AG09309 (cell line): ENCODE measurements around the gene GRK6.
"Not testable (repeated sequence)": the region's sequence is repeated elsewhere in the genome, so short reads cannot be mapped to it uniquely, and the experiment has no call there.

Experiments
- DNase-seq: peaks from one replicate; pipeline ENCODE4 v3.0.0-alpha.2; 2010; ENCODE audit warnings: low read depth
- H3K4me3 ChIP-seq: 2 replicates; pipeline ENCODE4 v1.5.1; 2011; ENCODE audit warnings: mild to moderate bottlenecking, low read depth, low read length, moderate library complexity; ENCODE audit not compliant: control insufficient read depth
- TF ChIP-seq, protein P1 (sequence below): IDR thresholded peaks from 2 replicates; pipeline ENCODE4 v1.5.1; 2011; ENCODE audit warnings: mild to moderate bottlenecking, low read depth, low read length, inconsistent platforms; ENCODE audit not compliant: insufficient read depth, control insufficient read depth; ENCODE audit errors: missing control alignments

GRK6 gene

DNA sequence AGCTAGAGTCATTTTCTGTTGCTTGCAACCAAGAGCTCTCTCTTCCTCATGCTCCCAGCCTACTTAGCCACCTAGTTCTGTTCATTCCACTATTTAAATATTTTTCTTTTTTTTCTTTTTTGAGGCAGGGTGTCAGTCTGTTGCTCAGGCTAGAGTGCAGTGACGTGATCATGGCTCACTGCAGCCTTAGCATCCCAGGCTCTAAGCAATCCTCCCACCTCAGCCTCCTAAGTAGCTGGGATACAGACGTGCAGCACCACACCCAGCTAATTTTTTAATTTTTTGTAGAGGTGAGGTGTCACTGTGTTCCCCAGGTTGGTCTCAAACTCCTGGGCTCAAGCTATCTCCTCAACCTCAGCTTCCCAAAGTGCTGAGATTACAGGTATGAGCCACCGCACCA lies 12.0 kb upstream of the GRK6 start:
- TF ChIP-seq, protein P1, sequence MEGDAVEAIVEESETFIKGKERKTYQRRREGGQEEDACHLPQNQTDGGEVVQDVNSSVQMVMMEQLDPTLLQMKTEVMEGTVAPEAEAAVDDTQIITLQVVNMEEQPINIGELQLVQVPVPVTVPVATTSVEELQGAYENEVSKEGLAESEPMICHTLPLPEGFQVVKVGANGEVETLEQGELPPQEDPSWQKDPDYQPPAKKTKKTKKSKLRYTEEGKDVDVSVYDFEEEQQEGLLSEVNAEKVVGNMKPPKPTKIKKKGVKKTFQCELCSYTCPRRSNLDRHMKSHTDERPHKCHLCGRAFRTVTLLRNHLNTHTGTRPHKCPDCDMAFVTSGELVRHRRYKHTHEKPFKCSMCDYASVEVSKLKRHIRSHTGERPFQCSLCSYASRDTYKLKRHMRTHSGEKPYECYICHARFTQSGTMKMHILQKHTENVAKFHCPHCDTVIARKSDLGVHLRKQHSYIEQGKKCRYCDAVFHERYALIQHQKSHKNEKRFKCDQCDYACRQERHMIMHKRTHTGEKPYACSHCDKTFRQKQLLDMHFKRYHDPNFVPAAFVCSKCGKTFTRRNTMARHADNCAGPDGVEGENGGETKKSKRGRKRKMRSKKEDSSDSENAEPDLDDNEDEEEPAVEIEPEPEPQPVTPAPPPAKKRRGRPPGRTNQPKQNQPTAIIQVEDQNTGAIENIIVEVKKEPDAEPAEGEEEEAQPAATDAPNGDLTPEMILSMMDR, result no peak
- H3K4me3 ChIP-seq, result no peak overlapping the region
- no peak for DNase-seq

- not testable (repeated sequence) for H3K4me3 ChIP-seq, DNase-seq
These were observed 9.4 kb upstream of the GRK6 start for GRCh38 chr5:177417081-177417480.

DNA sequence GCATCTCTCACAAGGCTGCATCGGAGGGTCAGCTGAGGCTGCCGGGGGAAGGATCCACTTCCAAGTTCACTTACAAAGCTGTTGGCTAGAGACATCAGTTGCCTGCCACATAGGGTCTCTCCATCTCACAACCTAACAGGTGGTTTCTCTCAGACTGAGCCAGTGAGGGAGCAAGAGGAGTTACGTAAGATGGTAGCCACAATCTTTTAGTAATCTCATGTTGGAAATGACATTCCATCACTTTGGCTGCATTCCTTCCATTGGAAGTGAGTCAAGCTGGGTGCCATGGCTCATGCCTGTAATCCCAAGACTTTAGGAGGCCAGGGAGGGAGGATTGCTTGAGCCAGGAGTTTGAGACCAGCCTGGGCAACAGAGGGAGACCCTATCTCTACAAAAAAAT lies 7.4 kb upstream of the GRK6 start:
- DNase-seq, result peak; percentile 20

DNA sequence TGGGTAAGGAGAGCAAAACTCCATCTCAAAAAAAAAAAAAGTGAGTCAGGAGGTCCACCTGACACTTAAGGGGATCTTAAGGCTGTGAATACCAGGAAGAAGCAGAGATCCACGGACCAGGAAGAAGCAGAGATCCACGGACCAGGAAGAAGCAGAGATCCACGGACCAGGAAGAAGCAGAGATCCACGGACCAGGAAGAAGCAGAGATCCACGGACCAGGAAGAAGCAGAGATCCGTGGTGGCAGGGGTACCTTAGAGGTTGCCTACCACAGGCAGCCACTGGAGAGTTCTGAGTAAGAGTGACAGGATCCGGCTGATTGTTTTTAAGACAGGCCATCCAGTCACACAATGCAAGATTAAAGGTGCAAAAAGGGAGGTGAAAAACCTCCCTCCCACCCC lies 6.0 kb upstream of the GRK6 start:
- not testable (repeated sequence) for DNase-seq, H3K4me3 ChIP-seq

More for the DNA sequence above, 7.4 kb upstream of the GRK6 start:
- TF ChIP-seq, protein P1, result no peak
- no peak overlapping the region for H3K4me3 ChIP-seq

- no peak for DNase-seq
- no peak overlapping the region for H3K4me3 ChIP-seq
- TF ChIP-seq, protein P1, result no peak
These were observed 5.2 kb upstream of the GRK6 start for GRCh38 chr5:177421062-177421798.

GRCh38 chr5:177423671-177424070 lies 2.8 kb upstream of the GRK6 start:
- no peak for DNase-seq
- TF ChIP-seq, protein P1, result no peak
- no peak overlapping the region for H3K4me3 ChIP-seq

DNA sequence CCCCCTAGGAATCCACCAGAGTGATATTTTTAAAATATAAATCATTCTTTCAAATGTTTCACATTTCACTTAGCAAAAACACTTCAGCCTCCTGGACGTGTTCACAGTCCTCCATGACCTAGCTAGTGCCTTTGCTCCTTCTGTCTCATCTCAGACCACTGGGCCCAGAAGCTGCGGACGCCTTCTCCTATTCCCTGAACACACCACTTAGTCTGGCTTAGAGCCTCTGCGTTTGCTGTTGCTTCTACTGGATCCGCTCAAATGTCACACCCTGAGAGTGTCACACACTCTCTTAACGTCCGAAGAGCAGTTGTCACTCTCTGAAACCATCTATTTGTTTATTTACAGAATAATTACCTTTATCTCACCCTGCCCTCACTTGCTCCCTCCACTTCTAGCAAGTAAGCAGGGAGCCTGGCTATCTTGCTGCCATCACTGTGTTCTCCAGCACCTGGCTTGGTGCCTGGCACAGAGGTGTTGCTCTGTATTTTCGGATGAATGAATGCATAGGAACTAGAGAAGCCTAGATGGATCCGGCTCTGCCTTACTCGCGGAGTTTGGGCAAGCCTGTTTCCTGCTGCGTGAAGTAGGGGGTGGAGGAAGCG lies 1.2 kb upstream of the GRK6 start:
- peak overlapping the region; percentile 62 for H3K4me3 ChIP-seq
- no peak for DNase-seq
- TF ChIP-seq, protein P1, result no peak
